Ishikawa (cell line): ENCODE measurements around the gene WHRN.
A peak's percentile ranks its signal among the peaks of the same experiment; 100 is the strongest.

Experiments
- CEBPB ChIP-seq: IDR thresholded peaks from 2 replicates; pipeline ENCODE4 v1.6.1; 2012
- CREB1 ChIP-seq: IDR thresholded peaks from 2 replicates; pipeline ENCODE4 v1.6.1; 2012; ENCODE audit warnings: low read depth
- EGR1 ChIP-seq: IDR thresholded peaks from 2 replicates; pipeline ENCODE4 v1.6.1; 2012
- EP300 ChIP-seq: IDR thresholded peaks from 2 replicates; pipeline ENCODE4 v1.6.1; 2012; ENCODE audit warnings: borderline replicate concordance
- FOXM1 ChIP-seq: IDR thresholded peaks from 2 replicates; pipeline ENCODE4 v1.6.1; 2012; ENCODE audit warnings: low read depth, borderline replicate concordance
- MAX ChIP-seq: IDR thresholded peaks from 2 replicates; pipeline ENCODE4 v1.6.1; 2012
- NFIC ChIP-seq: IDR thresholded peaks from 2 replicates; pipeline ENCODE4 v1.6.1; 2012
- RAD21 ChIP-seq: IDR thresholded peaks from 2 replicates; pipeline ENCODE4 v1.6.1; 2012; ENCODE audit warnings: low read depth
- REST ChIP-seq: IDR thresholded peaks from 2 replicates; pipeline ENCODE4 v1.6.1; 2012; ENCODE audit warnings: low read depth, mild to moderate bottlenecking
- TAF1 ChIP-seq: IDR thresholded peaks from 2 replicates; pipeline ENCODE4 v1.6.1; 2012; ENCODE audit warnings: low read depth, mild to moderate bottlenecking
- TCF12 ChIP-seq: IDR thresholded peaks from 2 replicates; pipeline ENCODE4 v1.6.1; 2012; ENCODE audit warnings: low read depth
- TEAD4 ChIP-seq: IDR thresholded peaks from 2 replicates; pipeline ENCODE4 v1.6.1; 2012
- USF1 ChIP-seq: IDR thresholded peaks from 2 replicates; pipeline ENCODE4 v1.6.1; 2012
- YY1 ChIP-seq: IDR thresholded peaks from 2 replicates; pipeline ENCODE4 v1.6.1; 2012; ENCODE audit warnings: low read depth
- ZBTB7A ChIP-seq: IDR thresholded peaks from 2 replicates; pipeline ENCODE4 v1.6.1; 2012; ENCODE audit warnings: low read depth

Gene WHRN

GRCh38 chr9:114507726-114508125, 2.5 kb upstream of the WHRN start:
- TF ChIP-seq CREB1 = no peak
- no peak for TF ChIP-seq CEBPB
- peak; percentile 60 for TF ChIP-seq RAD21

- TF ChIP-seq MAX (no peak), REST (no peak), EP300 (no peak), TEAD4 (no peak), NFIC (no peak), EGR1 (no peak), ZBTB7A (no peak), CEBPB (no peak), RAD21 (no peak), TCF12 (no peak), CREB1 (no peak), USF1 (no peak), YY1 (no peak), FOXM1 (no peak), TAF1 (no peak)
These were observed 763 bp upstream of the WHRN start for GRCh38 chr9:114506082-114506390.

GRCh38 chr9:114504341-114505186, 709 bp downstream of the WHRN start:
- TF ChIP-seq TEAD4 = no peak
- no peak for TF ChIP-seq CEBPB
- no peak for TF ChIP-seq RAD21
- no peak for TF ChIP-seq YY1

- TF ChIP-seq TAF1 = no peak
- no peak for TF ChIP-seq RAD21
- no peak for TF ChIP-seq TCF12
- TF ChIP-seq FOXM1 = no peak
- TF ChIP-seq TEAD4 = no peak
- no peak for TF ChIP-seq YY1
- TF ChIP-seq EP300 = no peak
- TF ChIP-seq CEBPB = no peak
- no peak for TF ChIP-seq EGR1
- TF ChIP-seq NFIC = no peak
- TF ChIP-seq USF1 = no peak
- TF ChIP-seq MAX = no peak
- TF ChIP-seq CREB1 = no peak
- no peak for TF ChIP-seq REST
- no peak for TF ChIP-seq ZBTB7A
These were observed 1.5 kb downstream of the WHRN start for GRCh38 chr9:114503522-114504340.

GRCh38 chr9:114503009-114503408, 2.3 kb downstream of the WHRN start:
- TF ChIP-seq REST (no peak), EP300 (no peak), TCF12 (no peak), TEAD4 (no peak), ZBTB7A (no peak), EGR1 (no peak), NFIC (no peak), FOXM1 (no peak), MAX (no peak), YY1 (no peak), TAF1 (no peak), USF1 (no peak), CEBPB (no peak), CREB1 (no peak), RAD21 (no peak)
